Measurements from ENCODE around the gene REPIN1. TPM values are rescaled to one million over a fixed set of nuclear protein-coding genes. Genes with fewer than 3 reads are reported as not detected.

The REPIN1 gene
- total RNA-seq, 1 experiment from 2014 or later = 106 TPM

- no TSS peak for BruUV-seq (replicated peaks)
- DNase-seq (ENCODE audit: low read depth, low spot score) (no peak), ATAC-seq (no peak)
- POLR2A ChIA-PET = no interaction called here
- H3K4me2 ChIP-seq (ENCODE audit: low read length) = no peak overlapping the region
- H3K27ac ChIP-seq (ENCODE audit: low read depth, low read length) = no peak overlapping the region
- no peaks in the 10 kb centered on the region for H3K9me3 ChIP-seq (ENCODE audit: control insufficient read depth in 1 of 2, insufficient read depth in 1 of 2, low read depth in 1 of 2, low read length in 2 of 2)
- H2AFZ ChIP-seq (ENCODE audit: low read depth, low read length, poor library complexity, severe bottlenecking) = no peak overlapping the region
- H3K27me3 ChIP-seq (ENCODE audit: insufficient read depth, low read length) = no peaks in the 10 kb centered on the region
- intact Hi-C loops (cut with micrococcal nuclease) = no loop called here
- CTCF ChIA-PET = no interaction called here
- no peak overlapping the region for H3K4me3 ChIP-seq (replicated peaks in 1 of 2; ENCODE audit: low read depth in 1 of 2, low read length in 2 of 2)
- H3K4me1 ChIP-seq (ENCODE audit: control insufficient read depth in 1 of 2, insufficient read depth in 2 of 2, low read length in 2 of 2) = no peaks in the 10 kb centered on the region
- no peaks in the 10 kb centered on the region for H3K9me2 ChIP-seq (ENCODE audit: insufficient read depth)
- H3K36me3 ChIP-seq (ENCODE audit: control insufficient read depth in 1 of 2, insufficient read depth in 2 of 2, low read length in 2 of 2) = no peaks in the 10 kb centered on the region
- RAD21 ChIA-PET (ENCODE audit: low non-redundant PET in 1 of 2, low total read pairs in 2 of 2, uncharacterized antibody in 2 of 2, unreplicated experiment in 2 of 2) = no interaction called here
- H4K20me1 ChIP-seq (ENCODE audit: insufficient read depth) = no peaks in the 10 kb centered on the region
- H3K9ac ChIP-seq (ENCODE audit: low read length) = no peak overlapping the region
- H3K79me2 ChIP-seq (ENCODE audit: insufficient read depth, low read length) = no peaks in the 10 kb centered on the region
- TF ChIP-seq, protein P1, sequence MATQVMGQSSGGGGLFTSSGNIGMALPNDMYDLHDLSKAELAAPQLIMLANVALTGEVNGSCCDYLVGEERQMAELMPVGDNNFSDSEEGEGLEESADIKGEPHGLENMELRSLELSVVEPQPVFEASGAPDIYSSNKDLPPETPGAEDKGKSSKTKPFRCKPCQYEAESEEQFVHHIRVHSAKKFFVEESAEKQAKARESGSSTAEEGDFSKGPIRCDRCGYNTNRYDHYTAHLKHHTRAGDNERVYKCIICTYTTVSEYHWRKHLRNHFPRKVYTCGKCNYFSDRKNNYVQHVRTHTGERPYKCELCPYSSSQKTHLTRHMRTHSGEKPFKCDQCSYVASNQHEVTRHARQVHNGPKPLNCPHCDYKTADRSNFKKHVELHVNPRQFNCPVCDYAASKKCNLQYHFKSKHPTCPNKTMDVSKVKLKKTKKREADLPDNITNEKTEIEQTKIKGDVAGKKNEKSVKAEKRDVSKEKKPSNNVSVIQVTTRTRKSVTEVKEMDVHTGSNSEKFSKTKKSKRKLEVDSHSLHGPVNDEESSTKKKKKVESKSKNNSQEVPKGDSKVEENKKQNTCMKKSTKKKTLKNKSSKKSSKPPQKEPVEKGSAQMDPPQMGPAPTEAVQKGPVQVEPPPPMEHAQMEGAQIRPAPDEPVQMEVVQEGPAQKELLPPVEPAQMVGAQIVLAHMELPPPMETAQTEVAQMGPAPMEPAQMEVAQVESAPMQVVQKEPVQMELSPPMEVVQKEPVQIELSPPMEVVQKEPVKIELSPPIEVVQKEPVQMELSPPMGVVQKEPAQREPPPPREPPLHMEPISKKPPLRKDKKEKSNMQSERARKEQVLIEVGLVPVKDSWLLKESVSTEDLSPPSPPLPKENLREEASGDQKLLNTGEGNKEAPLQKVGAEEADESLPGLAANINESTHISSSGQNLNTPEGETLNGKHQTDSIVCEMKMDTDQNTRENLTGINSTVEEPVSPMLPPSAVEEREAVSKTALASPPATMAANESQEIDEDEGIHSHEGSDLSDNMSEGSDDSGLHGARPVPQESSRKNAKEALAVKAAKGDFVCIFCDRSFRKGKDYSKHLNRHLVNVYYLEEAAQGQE (IDR thresholded peaks at IDR 0.05; ENCODE audit: low read depth) = no peak
- TF ChIP-seq, protein P2, sequence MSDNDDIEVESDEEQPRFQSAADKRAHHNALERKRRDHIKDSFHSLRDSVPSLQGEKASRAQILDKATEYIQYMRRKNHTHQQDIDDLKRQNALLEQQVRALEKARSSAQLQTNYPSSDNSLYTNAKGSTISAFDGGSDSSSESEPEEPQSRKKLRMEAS (IDR thresholded peaks at IDR 0.05) = no peak
- no peak for TF ChIP-seq ZNF274 (IDR thresholded peaks at IDR 0.05; ENCODE audit: low read depth, low read length)
- no peak for TF ChIP-seq ELF1 (IDR thresholded peaks at IDR 0.05; ENCODE audit: borderline replicate concordance, low read depth)
- TF ChIP-seq RAD21 (IDR thresholded peaks at IDR 0.05; ENCODE audit: low read depth) = no peak
- no peak for TF ChIP-seq SIN3A (IDR thresholded peaks at IDR 0.05; ENCODE audit: low read depth)
- no peak for TF ChIP-seq FOSL1 (IDR thresholded peaks at IDR 0.05; ENCODE audit: low read depth)
- no peak for TF ChIP-seq CBX3 (IDR thresholded peaks at IDR 0.05; ENCODE audit: low read depth)
- TF ChIP-seq SRF (IDR thresholded peaks at IDR 0.05; ENCODE audit: low read depth) = no peak
- TF ChIP-seq EGR1 (IDR thresholded peaks at IDR 0.05; ENCODE audit: low read depth) = no peak
- no peak for TF ChIP-seq POLR2A (IDR thresholded peaks at IDR 0.05; ENCODE audit: borderline replicate concordance, extremely low read depth, insufficient read depth, insufficient read length)
- no peak for TF ChIP-seq SP1 (IDR thresholded peaks at IDR 0.05; ENCODE audit: low read depth)
- no peak for TF ChIP-seq POLR2AphosphoS5 (IDR thresholded peaks at IDR 0.05; ENCODE audit: low read depth, low read length)
- no peak for TF ChIP-seq EZH2 (IDR thresholded peaks at IDR 0.05)
- no peak for TF ChIP-seq TCF7L2 (IDR thresholded peaks at IDR 0.05; ENCODE audit: borderline replicate concordance, extremely low read depth, insufficient read depth, insufficient read length)
- no peak for TF ChIP-seq ZBTB33 (IDR thresholded peaks at IDR 0.05; ENCODE audit: extremely low read depth, insufficient replicate concordance, low read length)
- TF ChIP-seq ZFX (IDR thresholded peaks at IDR 0.05) = no peak
- TF ChIP-seq EZH2phosphoT487 (IDR thresholded peaks at IDR 0.05; ENCODE audit: borderline replicate concordance) = no peak
- TF ChIP-seq, protein P3, sequence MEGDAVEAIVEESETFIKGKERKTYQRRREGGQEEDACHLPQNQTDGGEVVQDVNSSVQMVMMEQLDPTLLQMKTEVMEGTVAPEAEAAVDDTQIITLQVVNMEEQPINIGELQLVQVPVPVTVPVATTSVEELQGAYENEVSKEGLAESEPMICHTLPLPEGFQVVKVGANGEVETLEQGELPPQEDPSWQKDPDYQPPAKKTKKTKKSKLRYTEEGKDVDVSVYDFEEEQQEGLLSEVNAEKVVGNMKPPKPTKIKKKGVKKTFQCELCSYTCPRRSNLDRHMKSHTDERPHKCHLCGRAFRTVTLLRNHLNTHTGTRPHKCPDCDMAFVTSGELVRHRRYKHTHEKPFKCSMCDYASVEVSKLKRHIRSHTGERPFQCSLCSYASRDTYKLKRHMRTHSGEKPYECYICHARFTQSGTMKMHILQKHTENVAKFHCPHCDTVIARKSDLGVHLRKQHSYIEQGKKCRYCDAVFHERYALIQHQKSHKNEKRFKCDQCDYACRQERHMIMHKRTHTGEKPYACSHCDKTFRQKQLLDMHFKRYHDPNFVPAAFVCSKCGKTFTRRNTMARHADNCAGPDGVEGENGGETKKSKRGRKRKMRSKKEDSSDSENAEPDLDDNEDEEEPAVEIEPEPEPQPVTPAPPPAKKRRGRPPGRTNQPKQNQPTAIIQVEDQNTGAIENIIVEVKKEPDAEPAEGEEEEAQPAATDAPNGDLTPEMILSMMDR (IDR thresholded peaks at IDR 0.05 in 2 of 3, conservative IDR thresholded peaks at IDR 0.05 in 1 of 3; ENCODE audit: borderline replicate concordance in 1 of 3, insufficient read depth in 1 of 3, low read depth in 2 of 3, low read length in 2 of 3) = no peak
- no peak for TF ChIP-seq YY1 (IDR thresholded peaks at IDR 0.05; ENCODE audit: extremely low read depth, insufficient replicate concordance, low read depth, low read length)
Observed at GRCh38 chr7:150332852-150333635, 35.6 kb upstream of the REPIN1 start.
